ENCODE data around the gene PCSK5.

PCSK5 gene

GRCh38 chr9:75904364-75904763 is 13.9 kb downstream of the PCSK5 start:
- no peaks in the 10 kb centered on the region for H3K9me2 ChIP-seq (replicated peaks; ENCODE audit: insufficient read depth, low read length)
- no peaks in the 10 kb centered on the region for H3K9me3 ChIP-seq (replicated peaks; ENCODE audit: insufficient read depth, low read length)
- H3K4me2 ChIP-seq (ENCODE audit: low read depth, low read length), result no peak overlapping the region
- no peak overlapping the region for H3K9ac ChIP-seq (ENCODE audit: low read length)
- H3K4me1 ChIP-seq (ENCODE audit: low read length), result no peaks in the 10 kb centered on the region
- no peaks in the 10 kb centered on the region for H4K20me1 ChIP-seq (ENCODE audit: insufficient read depth, low read length)
- no peaks in the 10 kb centered on the region for H3K79me2 ChIP-seq (ENCODE audit: low read length)
- H3K36me3 ChIP-seq (replicated peaks; ENCODE audit: insufficient read depth, low read length), result no peaks in the 10 kb centered on the region
- DNase-seq, result no peak
- no peaks in the 10 kb centered on the region for H3K27me3 ChIP-seq (replicated peaks; ENCODE audit: insufficient read depth, low read length)
- H3F3A ChIP-seq (ENCODE audit: insufficient read depth, low read length), result no peaks in the 10 kb centered on the region
- no peak overlapping the region for H3K4me3 ChIP-seq (ENCODE audit: low read length)
- no peak overlapping the region for H2AFZ ChIP-seq (ENCODE audit: low read length)
- H3K27ac ChIP-seq (ENCODE audit: low read length), result no peak overlapping the region
- TF ChIP-seq EZH2 (optimal IDR thresholded peaks at IDR 0.05; ENCODE audit: low read depth, low read length) (no peak), EZH2phosphoT487 (IDR thresholded peaks at IDR 0.05; ENCODE audit: low read length) (no peak)
- TF ChIP-seq, protein P1, sequence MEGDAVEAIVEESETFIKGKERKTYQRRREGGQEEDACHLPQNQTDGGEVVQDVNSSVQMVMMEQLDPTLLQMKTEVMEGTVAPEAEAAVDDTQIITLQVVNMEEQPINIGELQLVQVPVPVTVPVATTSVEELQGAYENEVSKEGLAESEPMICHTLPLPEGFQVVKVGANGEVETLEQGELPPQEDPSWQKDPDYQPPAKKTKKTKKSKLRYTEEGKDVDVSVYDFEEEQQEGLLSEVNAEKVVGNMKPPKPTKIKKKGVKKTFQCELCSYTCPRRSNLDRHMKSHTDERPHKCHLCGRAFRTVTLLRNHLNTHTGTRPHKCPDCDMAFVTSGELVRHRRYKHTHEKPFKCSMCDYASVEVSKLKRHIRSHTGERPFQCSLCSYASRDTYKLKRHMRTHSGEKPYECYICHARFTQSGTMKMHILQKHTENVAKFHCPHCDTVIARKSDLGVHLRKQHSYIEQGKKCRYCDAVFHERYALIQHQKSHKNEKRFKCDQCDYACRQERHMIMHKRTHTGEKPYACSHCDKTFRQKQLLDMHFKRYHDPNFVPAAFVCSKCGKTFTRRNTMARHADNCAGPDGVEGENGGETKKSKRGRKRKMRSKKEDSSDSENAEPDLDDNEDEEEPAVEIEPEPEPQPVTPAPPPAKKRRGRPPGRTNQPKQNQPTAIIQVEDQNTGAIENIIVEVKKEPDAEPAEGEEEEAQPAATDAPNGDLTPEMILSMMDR (IDR thresholded peaks at IDR 0.05; ENCODE audit: low read length), result no peak

DNA sequence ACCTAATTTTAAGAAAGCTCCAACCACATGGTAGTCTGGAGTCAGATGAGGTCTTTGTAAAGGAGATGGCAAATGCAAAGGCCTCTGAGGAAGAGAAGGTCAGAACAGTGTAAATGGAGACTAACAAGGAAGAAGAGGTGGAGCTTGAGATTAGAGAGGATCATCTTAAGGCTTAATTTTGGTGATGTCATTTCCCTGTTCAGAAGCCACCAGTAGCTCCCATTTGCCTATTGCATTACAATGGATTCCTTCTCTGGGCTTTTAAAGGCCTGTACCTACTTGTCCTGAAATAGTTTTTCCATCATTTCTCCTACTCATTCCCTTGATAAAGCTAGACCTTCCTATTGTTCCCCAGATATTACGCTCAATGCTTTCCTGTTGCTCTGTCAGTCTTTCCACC is 16.1 kb downstream of the PCSK5 start:
- H3F3A ChIP-seq (ENCODE audit: insufficient read depth, low read length), result no peaks in the 10 kb centered on the region
- H3K79me2 ChIP-seq (ENCODE audit: low read length), result no peaks in the 10 kb centered on the region
- no peak for DNase-seq
- no peak overlapping the region for H3K4me2 ChIP-seq (ENCODE audit: low read depth, low read length)
- no peaks in the 10 kb centered on the region for H3K9me2 ChIP-seq (replicated peaks; ENCODE audit: insufficient read depth, low read length)
- H3K4me1 ChIP-seq (ENCODE audit: low read length), result no peaks in the 10 kb centered on the region
- no peaks in the 10 kb centered on the region for H4K20me1 ChIP-seq (ENCODE audit: insufficient read depth, low read length)
- TF ChIP-seq, protein P1 (IDR thresholded peaks at IDR 0.05; ENCODE audit: low read length), result no peak
- TF ChIP-seq EZH2 (optimal IDR thresholded peaks at IDR 0.05; ENCODE audit: low read depth, low read length) (no peak), EZH2phosphoT487 (IDR thresholded peaks at IDR 0.05; ENCODE audit: low read length) (no peak)
- H3K9me3 ChIP-seq (replicated peaks; ENCODE audit: insufficient read depth, low read length), result no peaks in the 10 kb centered on the region
- H3K36me3 ChIP-seq (replicated peaks; ENCODE audit: insufficient read depth, low read length), result no peaks in the 10 kb centered on the region
- no peaks in the 10 kb centered on the region for H3K27me3 ChIP-seq (replicated peaks; ENCODE audit: insufficient read depth, low read length)
- H3K27ac ChIP-seq (ENCODE audit: low read length), result no peak overlapping the region
- H3K9ac ChIP-seq (ENCODE audit: low read length), result no peak overlapping the region
- H2AFZ ChIP-seq (ENCODE audit: low read length), result no peak overlapping the region
- no peak overlapping the region for H3K4me3 ChIP-seq (ENCODE audit: low read length)

DNA sequence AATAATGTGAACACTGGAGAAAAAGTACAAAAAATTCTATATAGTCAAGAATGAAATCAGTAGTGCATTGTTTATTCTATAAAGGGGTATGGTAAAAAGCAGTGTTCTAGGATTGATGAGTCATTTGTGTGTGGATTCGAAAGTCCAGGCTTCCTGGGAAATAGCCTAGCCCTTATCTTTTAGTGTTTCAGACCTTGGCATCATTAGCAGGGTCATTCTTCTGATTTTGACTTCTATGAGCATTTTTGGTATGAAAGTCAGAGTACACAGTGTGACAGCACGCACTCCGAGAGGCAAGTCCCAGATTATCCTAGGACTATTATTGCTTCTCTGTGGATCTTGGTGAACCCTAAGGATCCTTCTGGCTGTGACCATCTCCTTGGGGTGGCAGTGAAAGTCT is 16.9 kb downstream of the PCSK5 start:
- Histone ChIP-seq H3K4me1 (ENCODE audit: low read length) (no peaks in the 10 kb centered on the region), H3K27me3 (replicated peaks; ENCODE audit: insufficient read depth, low read length) (no peaks in the 10 kb centered on the region), H3F3A (ENCODE audit: insufficient read depth, low read length) (no peaks in the 10 kb centered on the region), H3K4me2 (ENCODE audit: low read depth, low read length) (no peak overlapping the region), H3K4me3 (ENCODE audit: low read length) (no peak overlapping the region), H3K79me2 (ENCODE audit: low read length) (no peaks in the 10 kb centered on the region), H3K9ac (ENCODE audit: low read length) (no peak overlapping the region), H4K20me1 (ENCODE audit: insufficient read depth, low read length) (no peaks in the 10 kb centered on the region), H3K36me3 (replicated peaks; ENCODE audit: insufficient read depth, low read length) (no peaks in the 10 kb centered on the region), H3K9me2 (replicated peaks; ENCODE audit: insufficient read depth, low read length) (no peaks in the 10 kb centered on the region), H3K27ac (ENCODE audit: low read length) (no peak overlapping the region), H2AFZ (ENCODE audit: low read length) (no peak overlapping the region), H3K9me3 (replicated peaks; ENCODE audit: insufficient read depth, low read length) (no peaks in the 10 kb centered on the region)
- TF ChIP-seq EZH2phosphoT487 (IDR thresholded peaks at IDR 0.05; ENCODE audit: low read length), result no peak
- no peak for TF ChIP-seq EZH2 (optimal IDR thresholded peaks at IDR 0.05; ENCODE audit: low read depth, low read length)
- TF ChIP-seq, protein P1 (IDR thresholded peaks at IDR 0.05; ENCODE audit: low read length), result no peak
- no peak for DNase-seq
